GM18909 (cell line): Measurements from ENCODE around the gene GABARAPL1.
A peak's percentile ranks its signal among the peaks of the same experiment; 100 is the strongest.

Experiments used
- ATAC-seq: cut with Tn5 transposase; IDR thresholded peaks from one replicate; pipeline ENCODE4 v1.9.1; 2021; ENCODE audit warnings: mild to moderate bottlenecking; ENCODE audit not compliant: unreplicated experiment, poor library complexity

GABARAPL1 gene

DNA sequence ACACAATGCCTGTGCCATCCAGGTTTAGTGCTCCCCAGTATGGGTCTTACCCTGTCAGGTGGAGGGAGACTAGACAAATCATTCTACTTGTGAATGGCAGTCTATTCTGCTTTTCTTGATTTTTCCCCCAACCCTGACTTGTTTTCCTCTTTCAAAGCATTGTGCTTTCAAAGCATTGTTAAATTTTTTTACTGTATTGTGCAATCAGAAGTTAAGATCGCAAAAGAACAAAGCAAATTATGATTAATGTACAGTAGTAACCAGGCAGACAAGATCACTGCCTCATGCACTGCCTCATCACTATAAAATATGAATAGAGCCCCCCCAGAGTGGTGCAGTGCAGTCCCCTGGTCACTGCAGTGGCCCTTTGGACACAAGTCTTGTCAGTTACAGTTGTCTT lies 14.1 kb downstream of the GABARAPL1 start:
- no peak for ATAC-seq

DNA sequence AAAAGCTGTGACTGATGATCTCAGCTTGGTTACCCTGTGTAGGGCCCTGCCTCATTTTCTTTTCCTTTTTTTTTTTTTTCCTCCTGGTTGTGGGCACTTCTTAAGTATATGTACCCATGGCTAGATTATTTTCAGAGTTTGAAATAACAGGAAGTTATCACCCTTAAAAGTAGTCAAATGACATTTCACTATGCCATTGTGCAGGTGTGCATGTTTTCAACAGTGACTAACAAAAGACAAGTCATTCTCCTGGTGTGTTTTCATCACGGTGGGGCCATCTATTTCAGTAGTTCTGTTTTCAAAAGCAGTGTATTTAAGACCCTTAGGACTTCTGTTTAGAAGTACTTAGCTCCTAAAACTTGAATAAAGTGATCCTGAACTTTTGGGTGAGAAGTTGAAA lies 15.0 kb downstream of the GABARAPL1 start:
- ATAC-seq: no peak

GRCh38 chr12:10234562-10234961 lies 21.9 kb downstream of the GABARAPL1 start:
- ATAC-seq: no peak

GRCh38 chr12:10235761-10236631 lies 23.3 kb downstream of the GABARAPL1 start:
- no peak for ATAC-seq

GRCh38 chr12:10236720-10237119 lies 24.0 kb downstream of the GABARAPL1 start:
- ATAC-seq: no peak

DNA sequence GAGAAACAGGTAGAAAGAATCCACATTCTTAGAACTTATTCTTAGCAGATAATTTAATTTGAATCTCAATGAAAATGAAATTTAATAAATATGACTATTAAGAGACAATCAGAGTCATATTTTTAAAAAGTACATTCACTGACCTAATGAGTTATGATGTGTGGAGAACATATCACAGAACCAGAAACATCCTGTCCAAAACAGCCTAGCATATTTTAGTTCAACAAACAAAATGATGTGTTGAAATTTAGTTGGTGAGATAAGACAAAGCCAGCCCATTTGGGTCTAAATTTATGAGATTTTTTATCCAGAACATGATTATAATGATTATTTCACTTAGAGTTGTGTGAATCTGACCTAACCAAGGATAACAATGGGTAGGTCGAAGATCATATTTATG lies 25.8 kb downstream of the GABARAPL1 start:
- ATAC-seq: no peak

GRCh38 chr12:10241290-10241689 lies 28.6 kb downstream of the GABARAPL1 start:
- no peak for ATAC-seq

- ATAC-seq: no peak
Measured at GRCh38 chr12:10241727-10242126, 29.1 kb downstream of the GABARAPL1 start.

- ATAC-seq: no peak
Measured at GRCh38 chr12:10242539-10242938, 29.9 kb downstream of the GABARAPL1 start.

GRCh38 chr12:10243818-10244520 lies 31.3 kb downstream of the GABARAPL1 start:
- peak; percentile 95 for ATAC-seq

- no peak for ATAC-seq
Measured at GRCh38 chr12:10247436-10248058, 34.9 kb downstream of the GABARAPL1 start.

DNA sequence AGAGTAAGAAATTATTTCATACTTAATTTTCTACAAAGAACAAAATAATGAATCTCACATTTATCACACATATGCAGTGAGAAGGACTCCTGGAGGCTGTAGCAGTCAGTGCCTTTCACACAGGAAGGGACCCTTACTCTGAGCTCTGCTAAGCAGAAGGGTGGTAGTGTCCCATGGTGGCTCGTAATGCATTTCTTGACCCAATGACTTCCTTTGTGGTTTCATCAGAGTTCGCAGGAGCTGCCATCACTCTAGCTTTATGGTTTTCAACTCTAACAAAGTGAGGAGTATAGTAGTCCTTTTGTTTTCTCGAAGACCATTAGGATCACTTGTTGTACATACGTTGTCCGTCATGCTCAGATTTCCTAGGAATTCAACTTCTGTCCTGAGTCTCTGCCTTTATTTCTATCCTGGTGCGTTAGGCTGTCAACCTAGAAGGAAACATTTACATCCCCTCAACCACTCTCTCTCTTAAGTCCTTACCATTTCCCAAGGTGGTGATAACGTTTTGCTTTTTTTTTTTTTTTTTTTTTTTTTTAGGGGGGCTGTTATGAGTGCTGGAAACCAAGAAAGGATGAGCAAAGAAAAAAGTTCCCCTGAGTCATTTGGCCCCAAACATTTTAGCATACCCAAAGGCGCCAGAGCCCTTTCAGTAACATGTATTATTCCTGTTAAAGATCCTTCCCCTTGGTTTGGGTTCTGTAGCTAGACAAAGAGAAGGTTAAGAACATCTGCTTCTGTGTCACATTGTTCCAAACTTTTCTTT lies 37.2 kb downstream of the GABARAPL1 start:
- ATAC-seq: no peak

DNA sequence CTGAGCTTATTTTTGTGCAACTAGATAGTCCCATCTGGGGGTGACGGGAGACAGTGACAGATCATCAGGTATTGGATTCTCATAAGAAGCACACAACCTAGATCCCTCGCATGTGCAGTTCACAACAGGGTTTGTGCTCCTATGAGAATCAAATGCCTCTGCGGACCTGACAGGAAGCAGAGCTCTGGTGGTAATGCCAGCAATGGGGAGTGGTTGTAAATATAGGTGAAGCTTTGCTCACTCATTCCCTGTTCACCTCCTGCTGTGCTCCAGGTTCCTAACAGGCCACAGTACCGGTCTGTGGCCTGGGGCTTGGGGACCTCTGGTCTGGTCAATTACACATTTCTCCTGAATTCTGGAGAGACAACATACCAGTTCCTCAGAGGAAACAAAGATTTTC lies 39.0 kb downstream of the GABARAPL1 start:
- no peak for ATAC-seq

- ATAC-seq: no peak
Measured at GRCh38 chr12:10252201-10252600, 39.5 kb downstream of the GABARAPL1 start.

- ATAC-seq: no peak
Measured at GRCh38 chr12:10256064-10256463, 43.4 kb downstream of the GABARAPL1 start.

DNA sequence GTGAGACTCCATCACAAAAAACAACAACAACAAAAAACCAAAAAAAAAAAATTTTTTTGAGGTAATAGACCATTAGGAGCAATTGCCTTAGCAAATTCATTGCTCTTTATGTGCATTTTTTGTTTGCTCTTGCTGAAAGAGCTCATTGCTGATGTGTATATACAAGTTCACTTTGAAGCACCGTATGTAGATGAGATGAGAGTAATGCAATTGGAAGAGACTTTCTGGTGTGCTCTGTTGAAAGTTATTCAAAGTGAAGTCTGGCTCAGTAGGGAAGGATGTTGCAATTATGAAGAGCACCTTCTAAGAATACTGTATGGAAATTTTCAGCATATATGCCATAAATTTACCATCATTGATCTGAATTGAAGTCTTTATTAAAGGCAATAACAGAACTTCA lies 48.2 kb downstream of the GABARAPL1 start:
- no peak for ATAC-seq

GRCh38 chr12:10268037-10268436 lies 55.4 kb downstream of the GABARAPL1 start:
- no peak for ATAC-seq

DNA sequence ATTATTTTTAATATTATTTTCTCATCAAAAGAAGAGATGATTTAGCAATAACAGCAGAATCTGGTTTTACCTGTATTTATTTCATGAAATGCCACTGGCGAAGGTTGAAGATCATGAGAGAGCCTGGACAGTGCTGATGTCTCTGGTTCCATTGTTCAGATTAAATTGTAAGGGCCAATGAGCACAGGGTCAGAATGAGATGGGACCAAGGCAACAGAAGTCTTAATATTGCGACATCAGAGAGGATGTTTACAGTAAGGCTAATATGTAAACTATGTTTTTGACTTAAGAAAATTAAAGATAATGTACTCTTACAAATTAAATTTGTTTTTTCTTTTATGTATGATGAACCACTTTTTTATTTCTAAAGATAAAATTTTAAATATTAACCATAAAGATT lies 59.8 kb downstream of the GABARAPL1 start:
- ATAC-seq: no peak
